Tibial artery (tissue), 4 donors: ENCODE results near the gene HLF.

Experiments used
- DNase-seq, 2 donors: peaks; one replicate each; pipeline ENCODE4 v3.0.0-alpha.2; 2019
- H3K27ac ChIP-seq, 2 donors: fragments of 200-600 bp; sonication (generic) in 1 of 2; 1 replicate in 1 of 2; 2 replicates in 1 of 2; pipeline ENCODE4 v1.5.1; 2018 to 2019; ENCODE audit warnings: mild to moderate bottlenecking in 1 of 2
- H3K27me3 ChIP-seq, 2 donors: fragments of 200-600 bp; sonication (generic) in 1 of 2; one replicate each; pipeline versions ENCODE4 v1.5.1 to v1.6.0; 2016 to 2019
- H3K36me3 ChIP-seq, 3 donors: fragments of 200-600 bp; sonication (generic) in 2 of 3; one replicate each; pipeline ENCODE4 v1.5.1; 2016 to 2019; ENCODE audit warnings: mild to moderate bottlenecking in 2 of 3
- H3K4me1 ChIP-seq, 4 donors: fragments of 200-600 bp; sonication (generic) in 2 of 4; 1 replicate in 3 of 4; 2 replicates in 1 of 4; pipeline ENCODE4 v1.5.1; 2016 to 2019
- H3K4me3 ChIP-seq, 2 donors: fragments of 200-600 bp; sonication (generic) in 1 of 2; 1 replicate in 1 of 2; 2 replicates in 1 of 2; pipeline ENCODE4 v1.5.1; 2018 to 2019; ENCODE audit warnings: mild to moderate bottlenecking in 2 of 2
- H3K9me3 ChIP-seq, 3 donors: fragments of 200-600 bp; sonication (generic) in 1 of 3; one replicate each; pipeline ENCODE4 v1.5.1; 2016 to 2019
- intact Hi-C: fragments of 100-400 bp; cut with DNase I; formaldehyde crosslinking; loops from one replicate; pipeline ENCODE4 v1.15.0; 2023; ENCODE audit warnings: low total_unique reads
- TF ChIP-seq, protein P1 (sequence below), 2 experiments: fragments of 200-600 bp in 1 of 2; fragments of 450-650 bp in 1 of 2; IDR thresholded peaks; one replicate each; pipeline ENCODE4 v1.5.1; 2017 to 2019; ENCODE audit warnings: antibody characterized with exemption in 2 of 2, mild to moderate bottlenecking in 1 of 2, moderate library complexity in 1 of 2

HLF gene

DNA sequence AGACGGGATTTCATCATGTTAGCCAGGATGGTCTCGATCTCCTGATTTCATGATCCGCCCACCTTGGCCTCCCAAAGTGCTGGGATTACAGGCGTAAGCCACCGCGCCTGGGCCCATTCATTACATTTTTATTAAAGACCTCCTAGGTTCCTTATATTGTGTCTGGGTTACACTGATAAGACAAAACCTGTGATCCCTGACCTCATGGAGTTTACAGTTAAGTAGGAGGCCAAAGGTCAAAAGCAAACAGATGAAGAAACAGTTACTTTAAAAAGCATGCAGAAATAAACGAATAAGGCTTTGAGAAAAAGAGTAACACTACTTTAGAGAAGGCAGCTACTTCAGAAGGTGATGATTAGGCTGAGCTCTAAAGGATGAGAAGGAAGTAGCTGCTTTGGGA lies 14.9 kb upstream of the HLF start:
- Histone ChIP-seq H3K4me3 (no peak overlapping the region), H3K27me3 (peaks cover 0 to 4% of the 10 kb centered on the region in 2 donors), H3K27ac (no peak overlapping the region), H3K4me1 (no peaks in the 10 kb centered on the region), H3K9me3 (no peaks in the 10 kb centered on the region), H3K36me3 (no peaks in the 10 kb centered on the region)
- TF ChIP-seq, protein P1, sequence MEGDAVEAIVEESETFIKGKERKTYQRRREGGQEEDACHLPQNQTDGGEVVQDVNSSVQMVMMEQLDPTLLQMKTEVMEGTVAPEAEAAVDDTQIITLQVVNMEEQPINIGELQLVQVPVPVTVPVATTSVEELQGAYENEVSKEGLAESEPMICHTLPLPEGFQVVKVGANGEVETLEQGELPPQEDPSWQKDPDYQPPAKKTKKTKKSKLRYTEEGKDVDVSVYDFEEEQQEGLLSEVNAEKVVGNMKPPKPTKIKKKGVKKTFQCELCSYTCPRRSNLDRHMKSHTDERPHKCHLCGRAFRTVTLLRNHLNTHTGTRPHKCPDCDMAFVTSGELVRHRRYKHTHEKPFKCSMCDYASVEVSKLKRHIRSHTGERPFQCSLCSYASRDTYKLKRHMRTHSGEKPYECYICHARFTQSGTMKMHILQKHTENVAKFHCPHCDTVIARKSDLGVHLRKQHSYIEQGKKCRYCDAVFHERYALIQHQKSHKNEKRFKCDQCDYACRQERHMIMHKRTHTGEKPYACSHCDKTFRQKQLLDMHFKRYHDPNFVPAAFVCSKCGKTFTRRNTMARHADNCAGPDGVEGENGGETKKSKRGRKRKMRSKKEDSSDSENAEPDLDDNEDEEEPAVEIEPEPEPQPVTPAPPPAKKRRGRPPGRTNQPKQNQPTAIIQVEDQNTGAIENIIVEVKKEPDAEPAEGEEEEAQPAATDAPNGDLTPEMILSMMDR (IDR thresholded peaks at IDR 0.05): no peak
- no peak for DNase-seq
- intact Hi-C loops: no loop called here

DNA sequence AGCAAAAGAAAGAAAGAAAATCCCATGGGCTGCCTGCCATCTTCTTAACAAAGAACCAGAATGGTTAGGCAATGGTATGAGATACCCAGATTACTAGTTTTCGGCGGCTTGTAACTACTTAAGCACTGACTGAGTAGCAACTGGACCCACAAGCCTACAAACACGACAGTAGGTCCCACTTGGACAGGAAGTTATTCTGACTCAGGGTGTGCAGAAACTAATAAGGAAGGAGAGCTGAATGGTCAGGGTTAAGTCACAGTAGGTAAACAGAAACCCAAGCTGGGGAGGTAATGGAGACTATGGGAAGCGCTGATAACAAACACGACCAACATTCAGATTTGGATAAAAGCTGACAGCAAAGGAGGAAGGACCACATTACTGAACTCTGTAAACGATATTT lies 10.4 kb upstream of the HLF start:
- Histone ChIP-seq H3K27me3 (peaks cover 0 to 4% of the 10 kb centered on the region in 2 donors), H3K4me1 (no peaks in the 10 kb centered on the region), H3K4me3 (no peak overlapping the region), H3K9me3 (no peaks in the 10 kb centered on the region), H3K36me3 (no peaks in the 10 kb centered on the region), H3K27ac (no peak overlapping the region)
- TF ChIP-seq, protein P1 (IDR thresholded peaks at IDR 0.05): no peak
- intact Hi-C loops: no loop called here
- DNase-seq: no peak

DNA sequence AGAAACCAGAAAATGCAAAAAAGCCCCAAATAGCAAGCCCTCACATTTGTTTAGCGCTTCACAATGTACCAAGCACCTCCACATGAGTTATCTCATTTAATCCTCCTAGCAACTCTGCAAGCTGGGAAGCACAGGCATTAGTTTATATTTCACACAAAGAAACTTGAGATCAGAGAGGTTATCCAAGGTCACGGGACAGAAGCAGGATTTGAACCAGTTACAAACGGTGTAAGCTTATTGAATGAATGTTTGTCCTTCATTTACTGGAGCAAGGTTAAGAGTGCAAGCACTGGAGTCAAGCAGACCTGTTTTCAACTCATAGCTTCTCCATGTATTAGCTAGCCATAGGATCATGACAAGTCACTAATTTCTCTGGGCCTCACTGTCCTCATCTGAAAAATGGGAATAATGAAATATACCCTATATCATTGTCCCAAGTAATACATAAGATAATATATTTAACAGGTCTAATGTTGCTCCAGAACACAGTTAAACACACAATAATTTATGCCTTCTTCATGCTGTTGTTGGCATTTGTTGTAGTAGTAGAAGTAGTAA lies 6.1 kb upstream of the HLF start:
- no peak for DNase-seq
- Histone ChIP-seq H3K27ac (no peak overlapping the region), H3K27me3 (no peaks in the 10 kb centered on the region), H3K36me3 (no peaks in the 10 kb centered on the region), H3K4me1 (peaks cover 0 to 5% (median 2%) of the 10 kb centered on the region in 4 donors), H3K4me3 (no peak overlapping the region), H3K9me3 (no peaks in the 10 kb centered on the region)
- TF ChIP-seq, protein P1 (IDR thresholded peaks at IDR 0.05): no peak
- intact Hi-C loops: no loop called here

DNA sequence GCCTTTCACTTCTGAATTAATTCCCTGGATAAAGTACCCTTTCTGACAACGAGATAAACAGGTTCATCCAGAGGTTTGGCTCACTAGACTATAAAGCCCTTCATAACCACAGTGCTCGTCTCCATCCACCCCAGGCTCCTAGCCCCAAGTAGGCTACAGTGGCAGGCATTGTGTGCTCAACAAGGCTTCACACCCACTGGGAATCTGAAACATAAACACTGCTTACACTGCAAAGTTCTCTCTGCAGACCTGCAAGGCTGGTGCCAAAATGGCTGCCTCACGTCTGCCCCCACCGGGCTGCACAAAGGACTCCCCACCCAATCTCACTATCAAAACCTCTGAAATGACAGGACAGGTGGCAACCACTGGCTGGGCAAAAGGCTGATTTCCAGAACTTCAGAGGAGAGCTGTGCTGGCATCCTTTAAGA lies 5.1 kb upstream of the HLF start:
- H3K27ac ChIP-seq: no peak overlapping the region
- DNase-seq: no peak
- intact Hi-C loops: loop anchor here (5.0 kb wide), 1 partner anchor 38 kb away; no protein-coding TSS in a partner anchor
- H3K4me3 ChIP-seq: no peak overlapping the region
- no peaks in the 10 kb centered on the region for H3K27me3 ChIP-seq
- no peaks in the 10 kb centered on the region for H3K36me3 ChIP-seq
- H3K9me3 ChIP-seq: no peaks in the 10 kb centered on the region
- H3K4me1 ChIP-seq: peaks cover 0 to 14% (median 9%) of the 10 kb centered on the region in 4 donors
- TF ChIP-seq, protein P1 (IDR thresholded peaks at IDR 0.05): no peak

DNA sequence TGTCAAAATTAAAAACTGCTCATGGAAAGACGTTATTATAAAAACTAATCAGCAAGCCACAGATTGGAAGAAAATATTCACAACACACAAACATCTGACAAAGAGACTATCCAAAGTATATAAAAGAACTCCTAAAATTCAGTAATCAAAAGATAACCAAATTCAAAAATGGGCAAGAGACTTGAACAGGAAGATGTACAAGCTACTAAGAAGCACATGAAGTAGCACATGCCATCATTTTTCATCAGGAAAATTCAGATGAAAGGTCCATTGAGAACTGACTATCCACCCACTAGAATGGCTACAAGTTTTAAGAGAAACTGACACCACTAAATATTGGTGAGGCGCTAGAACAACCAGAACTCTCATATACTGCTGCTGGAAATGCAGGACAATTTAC lies 3.4 kb upstream of the HLF start:
- peaks cover 0 to 21% (median 9%) of the 10 kb centered on the region in 4 donors for H3K4me1 ChIP-seq
- TF ChIP-seq, protein P1 (IDR thresholded peaks at IDR 0.05): no peak
- no peaks in the 10 kb centered on the region for H3K27me3 ChIP-seq
- no peak overlapping the region for H3K27ac ChIP-seq
- DNase-seq: no peak
- no peak overlapping the region for H3K4me3 ChIP-seq
- intact Hi-C loops: loop anchor here (5.0 kb wide), 1 partner anchor 36 kb away; no protein-coding TSS in a partner anchor
- H3K9me3 ChIP-seq: no peaks in the 10 kb centered on the region
- no peaks in the 10 kb centered on the region for H3K36me3 ChIP-seq
